Measurements from ENCODE around the gene RPTN. TPM values are rescaled to one million over a fixed set of nuclear protein-coding genes. Genes with fewer than 3 reads are reported as not detected.
A peak's percentile ranks its signal among the peaks of the same experiment; 100 is the strongest.

Gene RPTN
- total RNA-seq, 4 donors from 2014 or later: 0.09 to 0.95 (median 0.14) TPM

- WGBS, 2 donors: 7 to 32% methylated on average over 2 of the region's 2 CpGs
- H3K27me3 ChIP-seq: peaks cover 0 to 6% (median 0%) of the 10 kb centered on the region in 4 donors
- peaks cover 19 to 70% (median 24%) of the 10 kb centered on the region in 3 donors for H3K4me1 ChIP-seq
- peak overlapping the region; percentile 29 to 84 (median 76) for H3K27ac ChIP-seq
- TF ChIP-seq, protein P1, sequence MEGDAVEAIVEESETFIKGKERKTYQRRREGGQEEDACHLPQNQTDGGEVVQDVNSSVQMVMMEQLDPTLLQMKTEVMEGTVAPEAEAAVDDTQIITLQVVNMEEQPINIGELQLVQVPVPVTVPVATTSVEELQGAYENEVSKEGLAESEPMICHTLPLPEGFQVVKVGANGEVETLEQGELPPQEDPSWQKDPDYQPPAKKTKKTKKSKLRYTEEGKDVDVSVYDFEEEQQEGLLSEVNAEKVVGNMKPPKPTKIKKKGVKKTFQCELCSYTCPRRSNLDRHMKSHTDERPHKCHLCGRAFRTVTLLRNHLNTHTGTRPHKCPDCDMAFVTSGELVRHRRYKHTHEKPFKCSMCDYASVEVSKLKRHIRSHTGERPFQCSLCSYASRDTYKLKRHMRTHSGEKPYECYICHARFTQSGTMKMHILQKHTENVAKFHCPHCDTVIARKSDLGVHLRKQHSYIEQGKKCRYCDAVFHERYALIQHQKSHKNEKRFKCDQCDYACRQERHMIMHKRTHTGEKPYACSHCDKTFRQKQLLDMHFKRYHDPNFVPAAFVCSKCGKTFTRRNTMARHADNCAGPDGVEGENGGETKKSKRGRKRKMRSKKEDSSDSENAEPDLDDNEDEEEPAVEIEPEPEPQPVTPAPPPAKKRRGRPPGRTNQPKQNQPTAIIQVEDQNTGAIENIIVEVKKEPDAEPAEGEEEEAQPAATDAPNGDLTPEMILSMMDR (IDR thresholded peaks at IDR 0.05): no peak
- no peak for TF ChIP-seq POLR2A (IDR thresholded peaks at IDR 0.05)
- H3K9me3 ChIP-seq: no peaks in the 10 kb centered on the region
- no peak for DNase-seq
- H3K36me3 ChIP-seq: no peaks in the 10 kb centered on the region
- no peak overlapping the region for H3K4me3 ChIP-seq
- intact Hi-C loops (cut with DNase I): no loop called here
Observed at GRCh38 chr1:152190589-152190988, 31.6 kb upstream of the RPTN start.

DNA sequence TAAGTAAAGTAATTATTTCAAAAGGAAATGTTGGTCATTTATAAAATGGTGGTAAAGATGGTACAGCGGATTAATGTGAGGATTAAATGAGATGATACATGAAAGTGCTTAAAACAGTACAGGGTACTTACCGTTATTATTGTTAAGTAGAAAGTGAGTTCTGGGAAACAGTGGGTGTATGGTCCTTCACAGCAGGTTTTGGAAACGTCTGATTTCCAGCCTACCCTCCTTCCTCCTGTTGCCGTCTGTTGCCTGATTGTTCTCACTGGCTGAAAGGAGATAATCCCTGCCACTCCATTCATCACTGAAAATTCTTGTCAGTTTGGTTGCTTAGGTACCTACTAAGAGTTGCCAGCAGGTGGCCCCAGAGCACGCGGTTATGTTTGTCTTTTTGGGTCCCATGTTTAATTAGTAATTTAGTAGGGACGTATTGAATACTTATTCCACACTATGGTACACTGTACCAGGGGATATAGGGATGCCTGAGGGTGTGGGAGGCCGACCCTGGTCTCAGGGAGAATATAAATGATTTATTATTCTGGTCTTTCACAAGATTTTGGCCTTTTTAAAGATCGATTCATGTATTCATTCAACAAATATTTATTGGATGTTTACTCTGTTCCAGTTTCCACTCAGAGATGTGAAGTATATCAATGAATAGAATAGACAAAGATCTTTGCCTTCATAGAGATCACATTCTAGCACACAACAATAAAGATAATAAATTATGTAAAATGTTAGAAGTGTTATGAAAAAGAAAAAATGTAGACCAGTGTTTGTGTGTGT is 30.8 kb upstream of the RPTN start:
- 16 to 17% methylated on average over 9 of the region's 9 CpGs for WGBS, 2 donors
- intact Hi-C loops (cut with DNase I): loop anchor here (10.0 kb wide), 1 partner anchor 265 kb away; no protein-coding TSS in a partner anchor
- Histone ChIP-seq H3K4me1 (peaks cover 19 to 77% (median 28%) of the 10 kb centered on the region in 3 donors), H3K27me3 (peaks cover 0 to 6% (median 0%) of the 10 kb centered on the region in 4 donors), H3K27ac (peak overlapping the region; percentile 27 to 84 (median 56)), H3K4me3 (peak overlapping the region in 3 of 4 donors; percentile 48 to 59 (median 51)), H3K9me3 (no peaks in the 10 kb centered on the region), H3K36me3 (no peaks in the 10 kb centered on the region)
- no peak for DNase-seq
- no peak for TF ChIP-seq POLR2A (IDR thresholded peaks at IDR 0.05)
- TF ChIP-seq, protein P1 (IDR thresholded peaks at IDR 0.05): peak; percentile 56 to 88 (median 79)

DNA sequence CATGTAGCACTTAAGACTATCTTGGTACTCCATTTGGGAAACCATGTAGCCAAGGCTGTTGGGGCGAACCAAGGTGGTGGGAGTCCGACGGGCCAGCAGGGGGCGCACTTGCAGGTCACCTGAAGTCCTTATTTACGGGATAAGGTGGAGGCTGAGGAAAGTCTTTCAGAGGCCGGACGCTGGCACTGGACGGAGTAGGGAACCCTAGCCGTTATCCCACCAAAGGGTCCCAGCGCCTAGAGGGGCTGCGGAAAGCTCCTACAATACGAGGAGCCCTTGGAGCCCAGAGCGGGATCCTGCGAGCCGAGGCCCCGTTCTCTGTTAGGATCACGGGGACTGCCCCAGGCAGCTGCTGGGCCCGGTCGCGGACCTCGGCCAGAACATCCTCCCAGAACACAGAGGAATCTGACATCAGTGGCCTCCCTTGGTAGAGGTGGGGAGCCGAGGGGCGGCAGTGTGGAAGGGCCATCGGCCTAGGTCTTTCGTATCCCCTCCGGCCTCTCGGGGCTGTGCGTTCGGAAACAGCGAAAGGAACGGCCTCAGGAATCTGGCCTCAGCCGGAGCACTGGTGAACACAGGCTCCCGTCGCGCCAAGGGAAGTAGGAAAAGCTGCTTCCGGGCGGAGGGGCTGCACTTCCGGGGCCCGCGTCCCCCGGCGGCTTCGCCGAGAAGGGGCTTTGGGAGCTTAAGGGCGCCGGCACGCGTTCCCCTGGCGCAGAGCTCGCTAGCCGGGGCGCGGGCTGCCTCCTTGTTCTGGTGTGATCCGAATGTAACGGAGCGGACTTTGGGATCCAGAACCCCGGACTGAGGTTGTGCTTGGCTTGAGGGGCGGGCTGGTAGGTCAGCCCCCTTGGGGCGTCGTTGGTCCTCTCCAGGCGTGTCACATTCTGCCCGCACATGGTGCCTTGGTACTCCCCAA is 29.9 kb upstream of the RPTN start:
- no peak for DNase-seq
- WGBS, 2 donors: 23 to 46% methylated on average over 11 to 24 of the region's 62 CpGs
- no peaks in the 10 kb centered on the region for H3K9me3 ChIP-seq
- intact Hi-C loops (cut with DNase I): loop anchor here (10.0 kb wide), 1 partner anchor 266 kb away; no protein-coding TSS in a partner anchor
- peak overlapping the region; percentile 15 to 59 (median 50) for H3K4me3 ChIP-seq
- peaks cover 20 to 86% (median 34%) of the 10 kb centered on the region in 3 donors for H3K4me1 ChIP-seq
- TF ChIP-seq, protein P1 (IDR thresholded peaks at IDR 0.05): peak; percentile 60 to 81 (median 66)
- no peak for TF ChIP-seq POLR2A (IDR thresholded peaks at IDR 0.05)
- H3K27me3 ChIP-seq: peaks cover 0 to 6% (median 0%) of the 10 kb centered on the region in 4 donors
- no peaks in the 10 kb centered on the region for H3K36me3 ChIP-seq
- H3K27ac ChIP-seq: peak overlapping the region; percentile 27 to 84 (median 53)

- peaks cover 0 to 6% (median 0%) of the 10 kb centered on the region in 4 donors for H3K27me3 ChIP-seq
- H3K36me3 ChIP-seq: no peaks in the 10 kb centered on the region
- no peak for DNase-seq
- H3K27ac ChIP-seq: peak overlapping the region; percentile 41 to 68 (median 64)
- no peaks in the 10 kb centered on the region for H3K9me3 ChIP-seq
- H3K4me3 ChIP-seq: no peak overlapping the region
- H3K4me1 ChIP-seq: peaks cover 26 to 99% (median 44%) of the 10 kb centered on the region in 3 donors
- intact Hi-C loops (cut with DNase I): loop anchor here (10.0 kb wide), 1 partner anchor 268 kb away; no protein-coding TSS in a partner anchor
- TF ChIP-seq POLR2A (IDR thresholded peaks at IDR 0.05): no peak
- TF ChIP-seq, protein P1 (IDR thresholded peaks at IDR 0.05): no peak
- WGBS, 2 donors: 38 to 48% methylated on average over 5 of the region's 5 CpGs
Observed at GRCh38 chr1:152186556-152187285, 27.7 kb upstream of the RPTN start.

All from esophagus squamous epithelium (tissue), 5 donors.